ENCODE data around the gene FERMT3.

FERMT3 gene

DNA sequence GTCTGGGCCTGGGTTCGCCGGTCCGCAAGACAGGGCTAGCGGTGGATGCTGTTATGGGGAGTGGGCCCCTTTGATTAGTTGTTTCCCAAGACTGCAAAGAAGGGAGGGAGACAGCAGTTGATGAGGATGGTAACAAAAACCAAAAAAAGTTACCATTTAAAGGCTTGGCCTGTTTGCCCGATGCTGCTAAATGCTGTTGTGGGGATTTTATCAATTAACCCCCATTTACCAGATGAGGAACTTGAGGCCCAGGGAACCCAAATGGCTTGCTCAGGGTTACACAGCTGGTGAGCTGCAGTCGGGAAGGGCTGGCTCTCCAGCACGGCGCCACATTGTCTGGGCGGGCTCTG is 16.1 kb downstream of the FERMT3 start:
- DNase-seq = no peak

DNA sequence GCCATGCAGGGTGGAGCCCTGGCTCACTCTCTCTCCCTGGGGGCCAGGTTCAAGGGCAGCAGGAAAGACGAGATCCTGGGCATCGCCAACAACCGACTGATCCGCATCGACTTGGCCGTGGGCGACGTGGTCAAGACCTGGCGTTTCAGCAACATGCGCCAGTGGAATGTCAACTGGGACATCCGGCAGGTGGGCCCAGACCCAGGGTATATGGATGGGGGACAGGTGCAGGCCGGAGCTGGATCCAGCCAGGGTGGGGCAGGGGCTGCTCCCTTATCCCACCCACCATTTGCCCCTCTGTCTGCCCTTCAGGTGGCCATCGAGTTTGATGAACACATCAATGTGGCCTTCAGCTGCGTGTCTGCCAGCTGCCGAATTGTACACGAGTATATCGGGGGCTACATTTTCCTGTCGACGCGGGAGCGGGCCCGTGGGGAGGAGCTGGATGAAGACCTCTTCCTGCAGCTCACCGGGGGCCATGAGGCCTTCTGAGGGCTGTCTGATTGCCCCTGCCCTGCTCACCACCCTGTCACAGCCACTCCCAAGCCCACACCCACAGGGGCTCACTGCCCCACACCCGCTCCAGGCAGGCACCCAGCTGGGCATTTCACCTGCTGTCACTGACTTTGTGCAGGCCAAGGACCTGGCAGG is 16.6 kb downstream of the FERMT3 start:
- no peak for DNase-seq

DNA sequence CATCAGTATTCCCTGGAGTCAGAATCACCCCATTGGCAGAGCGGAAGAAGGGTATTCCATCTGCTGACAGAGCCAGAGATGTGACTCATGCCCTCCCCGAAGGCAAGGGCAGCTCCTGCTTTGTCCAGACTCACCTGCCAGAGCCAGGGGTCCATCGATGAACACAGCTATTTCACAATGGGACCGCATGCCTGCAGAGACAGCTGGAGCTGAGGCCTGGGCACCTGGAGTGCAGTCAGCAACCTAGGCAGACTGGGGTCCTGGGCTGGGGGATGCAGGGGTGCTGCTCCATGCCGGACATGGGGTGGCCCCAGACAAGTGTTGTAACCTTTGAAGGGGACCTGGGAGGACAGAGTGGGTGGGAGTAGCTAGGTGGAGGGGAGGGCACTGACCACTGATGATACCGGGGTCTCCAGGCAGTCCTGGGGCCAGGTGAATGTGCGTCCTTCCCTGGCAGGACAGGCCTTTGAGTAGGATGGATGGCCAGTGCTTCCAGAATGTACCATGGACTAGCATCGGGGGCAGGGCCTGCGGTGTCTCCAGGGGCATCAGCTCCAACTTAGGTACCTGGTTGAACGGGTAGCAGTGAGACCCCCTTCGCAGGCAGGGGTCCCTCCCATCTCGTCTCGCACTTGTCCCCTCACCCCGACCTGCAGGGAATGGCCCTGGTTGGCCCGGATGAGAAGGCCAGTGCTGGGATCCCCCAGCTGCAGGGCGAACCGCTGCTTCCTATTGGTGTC is 17.8 kb downstream of the FERMT3 start:
- no peak for DNase-seq

DNA sequence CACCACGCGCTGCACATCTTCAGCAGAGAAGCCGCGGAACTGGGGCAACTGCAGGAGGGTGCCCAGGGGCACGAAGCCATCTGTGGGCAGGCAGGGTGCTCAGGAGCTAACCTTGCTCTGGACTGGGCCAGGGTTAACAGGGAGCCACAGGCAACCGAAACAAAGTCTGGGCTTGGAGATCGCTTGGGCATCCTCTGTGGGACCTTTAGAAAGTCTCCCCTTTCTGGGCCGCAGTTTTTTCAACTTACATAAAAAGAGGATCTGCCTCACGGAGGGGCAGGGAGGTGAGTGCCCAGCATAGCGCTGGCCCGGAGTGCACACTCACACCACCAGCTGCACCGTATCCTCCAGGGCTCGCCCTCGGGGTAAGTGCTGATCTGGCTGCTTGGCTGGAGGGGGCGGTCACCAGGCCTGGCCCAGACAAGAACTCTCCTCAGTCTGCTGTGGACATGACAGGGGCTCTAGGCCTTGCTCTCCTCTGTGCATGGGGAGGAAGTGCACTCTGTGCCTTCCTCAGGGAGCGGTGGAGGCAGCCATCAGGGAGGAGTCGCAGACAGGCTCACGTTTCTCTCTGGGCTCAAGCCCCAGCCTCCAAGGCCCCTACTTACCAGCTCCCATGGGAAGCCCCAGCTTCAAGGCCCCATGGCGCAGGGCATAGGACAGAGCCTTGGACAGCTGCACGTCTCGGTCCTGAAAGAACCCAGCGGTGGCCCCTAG is 18.5 kb downstream of the FERMT3 start:
- no peak for DNase-seq

DNA sequence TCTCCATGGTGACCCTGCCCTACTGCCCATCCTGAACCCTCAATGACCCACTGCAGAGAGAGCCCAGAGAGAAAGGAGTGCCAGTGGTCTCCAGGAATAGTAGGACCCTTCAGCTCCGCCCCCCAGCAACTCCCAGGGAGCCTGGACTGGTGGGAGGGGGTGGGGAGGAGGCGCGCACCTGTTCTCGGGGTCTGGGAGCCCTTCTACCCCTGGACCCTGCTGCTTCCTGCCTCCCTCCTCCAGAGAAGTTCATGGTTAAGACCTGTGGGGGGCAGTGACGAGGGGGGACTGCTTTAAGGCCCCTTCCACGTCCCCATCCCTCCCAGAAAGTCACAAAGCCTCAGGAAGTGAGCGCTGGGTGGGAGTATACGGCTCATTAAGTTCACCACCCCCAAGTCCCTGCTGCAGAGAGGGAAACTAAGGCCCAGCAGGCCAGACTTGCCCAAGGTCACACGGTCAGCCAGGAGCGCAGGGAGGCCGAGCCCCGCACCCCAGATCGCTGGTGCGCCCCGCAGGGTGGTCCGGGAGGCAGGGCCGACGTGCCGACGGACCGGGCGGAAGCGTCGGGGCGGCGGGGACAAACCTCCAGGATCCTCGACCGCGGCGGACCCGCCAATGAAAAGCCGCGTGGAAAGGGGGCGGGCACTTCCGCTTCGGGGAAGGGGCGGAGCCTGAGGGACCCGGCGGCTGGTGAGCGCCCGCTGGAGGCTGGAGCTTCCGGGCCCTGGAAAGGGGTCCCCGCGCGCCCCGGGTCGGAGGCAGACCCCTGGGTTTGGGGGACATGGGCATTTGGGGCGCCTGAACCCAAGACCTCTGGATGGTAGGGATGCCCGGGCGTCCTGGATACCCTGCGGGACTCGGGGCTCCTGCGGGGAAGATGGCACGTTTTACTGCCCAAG is 19.3 kb downstream of the FERMT3 start, which contains the start of the genes NUDT22 and TRPT1:
Gene NUDT22, plus strand, starts transcription at position 667 of the 899 bp plus-strand sequence. CDS start 379 bp downstream, outside the sequence.
Gene TRPT1, minus strand, starts transcription at position 579 of the 899 bp plus-strand sequence. Its CDS starts 326 bp downstream, at position 253.
- peak; percentile 85 to 92 for DNase-seq

DNA sequence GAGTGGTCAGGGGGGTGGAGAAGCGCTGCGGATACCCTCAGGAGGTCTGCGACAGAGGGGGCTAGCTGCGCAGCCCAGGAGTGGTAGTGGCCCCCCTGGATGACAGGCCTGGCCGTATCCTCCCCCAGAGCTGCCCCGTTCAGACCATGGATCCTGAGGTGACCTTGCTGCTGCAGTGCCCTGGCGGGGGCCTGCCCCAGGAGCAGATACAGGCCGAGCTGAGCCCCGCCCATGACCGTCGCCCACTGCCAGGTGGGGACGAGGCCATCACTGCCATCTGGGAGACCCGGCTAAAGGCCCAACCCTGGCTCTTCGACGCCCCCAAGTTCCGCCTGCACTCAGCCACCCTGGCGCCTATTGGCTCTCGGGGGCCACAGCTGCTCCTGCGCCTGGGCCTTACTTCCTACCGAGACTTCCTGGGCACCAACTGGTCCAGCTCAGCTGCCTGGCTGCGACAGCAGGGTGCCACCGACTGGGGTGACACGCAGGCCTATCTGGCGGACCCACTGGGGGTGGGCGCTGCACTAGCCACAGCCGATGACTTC is 20.1 kb downstream of the FERMT3 start:
- DNase-seq = peak; percentile 32 to 46

DNA sequence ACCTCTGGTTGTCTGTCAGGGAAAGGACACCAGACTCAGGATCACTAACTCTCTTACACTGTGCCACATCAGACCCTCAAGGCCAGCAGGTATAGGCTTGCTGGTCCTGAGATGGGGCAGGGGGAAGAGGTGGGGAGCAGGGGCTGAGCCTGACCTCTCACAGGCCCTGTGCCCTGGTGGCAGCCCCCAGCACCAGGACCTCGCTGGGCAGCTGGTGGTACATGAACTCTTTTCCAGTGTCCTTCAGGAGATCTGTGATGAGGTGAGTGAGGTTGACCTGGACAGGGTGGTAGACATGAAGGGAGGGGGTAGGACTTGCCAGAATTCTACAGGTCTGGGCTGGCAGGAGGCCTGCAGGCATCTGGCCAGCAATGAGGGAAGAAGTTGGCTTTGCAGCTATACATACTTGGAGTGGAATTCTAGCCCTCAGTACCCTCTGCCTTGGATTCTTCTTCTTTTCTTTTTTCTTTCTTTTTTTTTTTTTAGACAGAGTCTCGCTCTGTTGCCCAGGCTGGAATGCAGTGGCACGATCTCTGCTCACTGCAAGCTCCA is 21.0 kb downstream of the FERMT3 start:
- DNase-seq = no peak

DNA sequence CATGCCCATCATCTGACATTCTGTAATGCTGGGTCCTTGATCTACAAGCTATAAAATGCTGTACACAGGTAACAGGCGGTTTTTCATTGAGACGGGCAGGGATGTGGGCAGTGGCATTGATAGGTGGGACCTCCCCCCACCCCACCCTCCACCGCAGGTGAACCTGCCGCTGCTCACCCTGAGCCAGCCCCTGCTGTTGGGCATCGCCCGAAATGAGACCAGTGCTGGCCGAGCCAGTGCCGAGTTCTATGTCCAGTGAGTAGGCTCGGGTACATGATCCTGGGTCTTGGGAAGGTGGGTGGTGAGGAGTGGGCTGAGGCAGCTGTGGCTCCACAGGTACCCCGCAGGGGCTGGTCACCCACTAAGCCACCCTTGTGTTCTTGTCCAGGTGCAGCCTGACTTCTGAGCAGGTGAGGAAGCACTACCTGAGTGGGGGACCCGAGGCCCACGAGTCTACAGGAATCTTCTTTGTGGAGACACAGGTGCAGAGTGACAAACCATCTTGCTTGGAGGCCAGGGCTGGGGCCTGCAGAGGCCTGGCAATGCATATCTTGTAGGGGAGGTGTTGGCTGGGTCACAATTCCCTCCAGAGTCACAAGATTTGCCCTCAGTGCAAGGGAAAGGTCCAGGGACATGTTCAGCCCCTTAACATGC is 22.7 kb downstream of the FERMT3 start:
- no peak for DNase-seq

DNA sequence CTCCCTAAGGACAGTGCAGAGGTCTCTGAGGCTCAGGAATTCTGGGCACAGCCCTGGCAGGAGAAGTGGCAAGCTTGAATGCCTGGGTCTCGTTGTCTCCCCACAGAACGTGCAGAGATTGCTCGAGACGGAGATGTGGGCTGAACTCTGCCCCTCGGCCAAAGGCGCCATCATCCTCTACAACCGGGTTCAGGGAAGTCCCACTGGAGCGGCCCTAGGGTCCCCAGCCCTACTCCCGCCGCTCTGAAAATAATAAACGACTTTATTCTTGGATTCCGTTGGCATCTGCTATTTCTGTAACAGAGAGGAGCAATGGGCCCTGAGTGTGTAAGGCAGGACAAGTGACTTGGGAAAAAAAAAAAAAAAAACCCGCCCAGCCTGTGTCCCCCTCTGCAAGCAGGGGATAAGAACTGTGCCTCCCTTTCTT is 23.2 kb downstream of the FERMT3 start:
- no peak for DNase-seq

DNA sequence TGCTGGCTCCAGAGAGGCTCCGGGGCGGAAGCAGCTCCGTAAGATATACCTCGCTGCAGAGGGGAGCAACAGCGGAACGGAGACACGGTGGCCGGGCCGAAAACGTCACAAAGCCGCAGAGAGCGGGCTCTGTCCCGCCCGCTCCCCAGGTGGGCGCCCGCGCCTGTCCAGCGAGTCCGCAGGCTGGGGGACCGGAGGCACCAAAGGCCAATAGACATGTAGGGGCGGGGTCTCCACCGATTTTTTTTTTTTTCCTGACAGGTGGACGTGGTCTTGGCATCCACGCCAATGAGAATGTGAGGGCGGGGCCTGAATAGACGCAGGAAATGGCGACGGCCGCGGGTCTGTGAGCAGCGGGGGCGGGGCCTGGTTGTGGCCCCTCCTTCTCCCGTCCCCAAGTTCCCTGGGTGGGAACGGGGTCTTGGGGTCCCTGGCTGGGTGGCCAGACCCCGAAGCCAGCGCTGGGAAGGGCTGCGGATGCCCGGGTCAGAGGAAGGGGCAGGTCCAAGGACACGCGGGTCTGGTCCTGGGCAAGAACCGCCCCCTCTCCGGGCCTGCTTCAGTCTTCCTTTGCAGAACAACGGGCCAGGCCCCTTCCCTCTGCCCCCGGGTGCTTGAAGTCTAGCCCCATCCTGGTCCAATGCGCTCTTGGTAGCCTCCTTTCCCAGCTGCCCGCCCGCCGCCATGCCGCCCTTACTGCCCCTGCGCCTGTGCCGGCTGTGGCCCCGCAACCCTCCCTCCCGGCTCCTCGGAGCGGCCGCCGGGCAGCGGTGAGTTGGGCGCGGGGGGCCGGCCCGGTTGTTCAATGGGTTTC is 23.9 kb downstream of the FERMT3 start, which contains the start of gene DNAJC4:
Gene DNAJC4, plus strand, starts transcription at position 378 of the 814 bp plus-strand sequence. Its CDS starts 307 bp downstream, at position 685.
- peak; percentile 81 to 85 for DNase-seq

DNA sequence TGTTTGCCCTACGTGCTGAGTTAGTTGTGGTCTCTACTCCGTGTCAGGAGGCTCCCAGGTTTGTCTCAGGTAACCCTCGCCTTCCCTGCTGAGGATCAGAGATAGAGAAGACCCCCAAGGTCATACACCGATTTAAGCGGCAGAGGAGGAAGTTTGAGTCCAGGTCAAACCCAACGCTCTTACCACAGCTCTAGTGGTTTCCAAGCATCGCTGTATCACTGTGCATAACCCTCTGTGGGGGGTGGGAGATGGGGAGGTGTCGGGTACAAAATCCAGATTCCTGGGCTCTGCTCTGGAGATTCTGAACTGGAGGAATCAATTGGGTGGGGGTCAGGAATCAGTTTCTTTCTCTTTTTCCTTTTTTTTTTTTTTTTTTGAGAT is 24.5 kb downstream of the FERMT3 start:
- no peak for DNase-seq

DNA sequence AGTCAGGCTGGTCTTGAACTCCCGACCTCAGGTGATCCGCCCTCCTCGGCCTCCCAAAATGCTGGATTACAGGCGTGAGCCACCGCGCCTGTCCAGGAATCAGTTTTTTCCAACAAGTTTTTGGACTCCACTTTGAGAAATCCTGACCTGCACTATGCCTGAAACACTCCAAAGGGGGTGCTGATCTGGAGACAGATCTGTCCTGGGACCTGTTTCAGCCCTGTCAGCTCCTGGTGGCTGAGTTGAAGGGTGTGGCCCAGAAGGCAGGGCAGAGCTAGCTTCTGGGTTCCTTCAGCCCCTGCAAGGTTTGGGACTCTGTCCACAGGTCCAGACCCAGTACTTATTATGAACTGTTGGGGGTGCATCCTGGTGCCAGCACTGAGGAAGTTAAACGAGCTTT is 25.0 kb downstream of the FERMT3 start:
- DNase-seq = no peak

DNA sequence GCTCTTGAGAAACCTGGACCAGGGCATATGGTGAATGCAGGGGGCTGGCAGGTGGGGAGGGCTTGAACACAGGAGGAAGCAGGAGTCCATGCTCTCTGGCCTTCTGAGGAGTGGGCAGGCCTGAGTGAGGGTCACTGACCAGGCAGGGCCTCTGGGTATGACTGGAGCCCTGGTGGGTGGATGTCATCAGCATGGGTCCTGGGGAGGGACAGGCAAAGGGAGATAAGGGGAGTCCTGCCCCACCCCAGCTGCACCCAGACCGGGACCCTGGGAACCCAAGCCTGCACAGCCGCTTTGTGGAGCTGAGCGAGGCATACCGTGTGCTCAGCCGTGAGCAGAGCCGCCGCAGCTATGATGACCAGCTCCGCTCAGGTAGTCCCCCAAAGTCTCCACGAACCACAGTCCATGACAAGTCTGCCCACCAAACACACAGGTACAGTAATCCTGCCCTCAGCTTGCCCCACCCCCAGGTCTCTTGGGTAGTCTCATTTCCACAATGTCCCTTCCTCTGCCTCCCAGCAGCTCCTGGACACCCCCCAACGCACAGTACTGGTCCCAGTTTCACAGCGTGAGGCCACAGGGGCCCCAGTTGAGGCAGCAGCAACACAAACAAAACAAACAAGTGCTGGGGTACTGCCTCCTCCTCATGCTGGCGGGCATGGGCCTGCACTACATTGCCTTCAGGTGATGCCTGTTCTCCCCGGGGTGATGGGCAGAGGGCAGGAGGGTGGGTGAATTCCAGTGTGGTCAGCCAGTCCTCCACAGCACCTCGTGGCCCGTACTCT is 25.9 kb downstream of the FERMT3 start:
- no peak for DNase-seq

DNA sequence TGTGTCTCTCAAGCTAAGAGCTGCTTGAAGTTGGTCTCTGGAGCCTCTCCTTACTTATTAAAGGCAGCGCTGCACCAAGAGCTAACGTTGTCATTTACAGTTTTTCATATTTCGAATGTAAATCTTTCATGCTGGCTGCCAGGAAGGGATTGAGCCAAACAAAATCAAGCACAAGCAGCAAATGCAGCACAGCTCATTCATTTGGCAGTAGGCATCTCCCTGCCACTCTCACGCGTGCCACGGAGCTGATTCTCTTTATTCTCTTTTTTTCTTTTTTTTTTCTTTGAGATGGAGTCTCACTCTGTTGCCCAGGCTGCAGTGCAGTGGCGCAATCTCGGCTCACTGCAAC is 26.4 kb downstream of the FERMT3 start:
- no peak for DNase-seq

DNA sequence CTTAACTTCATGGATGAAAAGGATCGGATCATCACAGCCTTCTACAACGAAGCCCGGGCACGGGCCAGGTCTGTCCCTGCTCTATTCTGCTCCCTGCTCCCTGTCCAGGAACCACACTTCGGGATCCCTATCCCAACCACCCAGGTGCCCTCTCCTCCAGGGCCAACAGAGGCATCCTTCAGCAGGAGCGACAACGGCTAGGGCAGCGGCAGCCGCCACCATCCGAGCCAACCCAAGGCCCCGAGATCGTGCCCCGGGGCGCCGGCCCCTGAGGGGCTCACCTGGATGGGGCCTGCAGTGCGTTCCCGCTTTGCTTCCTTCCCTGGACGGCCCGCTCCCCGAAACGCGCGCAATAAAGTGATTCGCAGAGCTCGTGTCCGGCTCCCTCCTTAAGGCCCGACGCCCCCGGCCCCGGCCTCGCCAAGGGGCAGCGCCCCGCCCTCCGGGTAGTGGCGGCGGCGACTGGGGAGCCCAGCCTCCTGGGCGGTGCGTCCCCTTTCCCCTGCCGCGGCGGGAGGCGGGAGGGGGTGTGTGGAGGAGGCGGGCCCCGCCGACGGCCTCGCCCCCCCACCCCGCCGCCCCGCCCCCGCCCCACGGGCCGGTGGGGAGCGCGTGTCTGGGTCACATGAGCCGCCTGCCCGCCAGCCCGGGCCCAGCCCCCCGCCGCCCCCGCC is 27.5 kb downstream of the FERMT3 start, which contains the start of gene VEGFB:
Gene VEGFB, plus strand, starts transcription at position 672 of the 674 bp plus-strand sequence. CDS start 250 bp downstream, outside the sequence.
- DNase-seq = peak; percentile 72 to 76

DNA sequence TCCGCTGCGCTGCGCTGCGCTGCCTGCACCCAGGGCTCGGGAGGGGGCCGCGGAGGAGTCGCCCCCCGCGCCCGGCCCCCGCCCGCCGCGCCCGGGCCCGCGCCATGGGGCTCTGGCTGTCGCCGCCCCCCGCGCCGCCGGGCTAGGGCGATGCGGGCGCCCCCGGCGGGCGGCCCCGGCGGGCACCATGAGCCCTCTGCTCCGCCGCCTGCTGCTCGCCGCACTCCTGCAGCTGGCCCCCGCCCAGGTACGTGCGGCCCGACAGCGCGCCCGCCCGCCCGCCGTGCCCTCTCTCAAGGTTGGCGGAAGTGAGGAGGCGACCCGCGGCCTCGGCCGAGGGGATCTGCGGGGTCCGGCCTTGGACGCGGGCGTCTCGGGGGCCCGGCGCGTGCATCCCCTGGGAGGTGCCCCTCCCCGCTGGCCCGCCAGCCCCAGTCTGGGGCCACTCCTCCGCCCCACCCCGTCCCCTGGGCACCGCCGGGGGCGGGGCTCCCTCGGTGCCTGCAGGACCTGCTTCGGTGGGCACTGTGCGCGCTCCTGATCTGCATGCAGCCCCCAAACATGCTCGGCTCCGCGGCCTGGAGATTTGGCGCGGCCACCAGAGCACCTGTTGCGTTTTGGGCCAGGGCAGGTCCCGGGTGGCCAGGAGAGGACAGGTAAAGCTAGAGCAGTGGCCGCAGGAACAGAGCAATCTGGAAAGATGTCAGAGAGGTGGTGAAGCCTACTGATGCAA is 28.3 kb downstream of the FERMT3 start:
- peak; percentile 32 to 37 for DNase-seq

DNA sequence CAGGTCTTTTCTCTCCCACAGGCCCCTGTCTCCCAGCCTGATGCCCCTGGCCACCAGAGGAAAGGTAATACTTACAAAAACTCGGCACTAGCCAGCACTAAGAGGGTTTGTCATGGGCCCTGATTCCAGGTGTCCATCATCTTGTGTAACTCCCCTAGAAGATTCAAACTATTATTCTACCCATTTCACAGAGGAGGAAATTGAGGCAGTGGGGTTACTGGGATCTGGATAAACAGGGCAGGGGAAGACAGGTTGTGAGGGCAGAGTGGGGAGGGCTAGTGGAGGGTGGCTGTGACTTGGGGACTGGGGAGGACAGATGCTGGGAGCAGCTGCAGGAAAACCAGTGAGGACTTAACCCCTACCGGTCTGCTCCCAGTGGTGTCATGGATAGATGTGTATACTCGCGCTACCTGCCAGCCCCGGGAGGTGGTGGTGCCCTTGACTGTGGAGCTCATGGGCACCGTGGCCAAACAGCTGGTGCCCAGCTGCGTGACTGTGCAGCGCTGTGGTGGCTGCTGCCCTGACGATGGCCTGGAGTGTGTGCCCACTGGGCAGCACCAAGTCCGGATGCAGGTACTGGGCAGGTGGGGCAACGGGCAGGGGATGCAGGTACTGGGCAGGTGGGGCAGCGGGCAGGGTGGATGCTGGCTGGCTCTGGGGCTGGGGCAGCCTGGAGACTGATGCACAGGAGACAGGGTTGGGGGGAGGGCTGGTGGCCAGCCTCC is 29.1 kb downstream of the FERMT3 start:
- no peak for DNase-seq
